Measurements from ENCODE around the gene GABRR3.
A peak's percentile ranks its signal among the peaks of the same experiment; 100 is the strongest.

Gene GABRR3

DNA sequence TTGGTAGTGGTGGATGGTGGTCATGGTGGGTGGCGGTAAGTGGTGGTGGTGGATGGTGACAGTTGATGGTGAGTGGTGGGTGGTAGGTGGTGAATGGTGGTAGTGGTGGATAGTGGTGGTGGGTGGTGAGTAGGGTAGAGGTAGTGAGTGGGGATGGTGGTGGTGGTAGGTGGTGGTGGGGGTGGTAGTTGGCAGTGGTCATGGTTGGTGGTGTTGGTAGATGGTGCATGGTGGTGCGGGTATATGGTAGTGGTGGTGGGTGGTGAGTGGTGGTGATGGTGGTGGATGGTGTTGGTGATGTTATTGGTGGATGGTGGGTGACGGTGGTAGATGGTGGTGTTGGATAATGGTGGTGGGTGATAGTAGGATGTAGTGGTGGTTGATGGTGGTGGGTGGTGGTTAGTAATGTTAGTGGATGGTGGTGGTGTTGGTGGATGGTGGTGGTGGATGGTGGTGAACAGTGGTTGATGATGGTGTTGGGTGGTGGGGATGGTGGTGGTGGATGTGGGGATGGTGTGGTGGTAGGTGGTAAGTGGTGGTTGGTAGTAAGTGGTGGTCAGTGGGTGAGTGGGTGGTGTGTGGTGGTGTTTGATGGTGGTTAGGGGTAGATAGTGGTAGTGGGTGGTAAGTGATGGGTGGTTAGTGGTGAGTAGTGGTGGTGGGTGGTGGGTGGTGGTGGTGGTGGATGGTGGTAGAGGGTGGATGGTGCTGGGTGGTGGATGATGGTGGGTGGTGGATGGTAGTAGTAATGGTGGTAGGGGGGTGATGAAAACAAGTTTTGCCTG is 46.1 kb downstream of the GABRR3 start:
- DNase-seq (ENCODE audit: low spot score), result no peak

DNA sequence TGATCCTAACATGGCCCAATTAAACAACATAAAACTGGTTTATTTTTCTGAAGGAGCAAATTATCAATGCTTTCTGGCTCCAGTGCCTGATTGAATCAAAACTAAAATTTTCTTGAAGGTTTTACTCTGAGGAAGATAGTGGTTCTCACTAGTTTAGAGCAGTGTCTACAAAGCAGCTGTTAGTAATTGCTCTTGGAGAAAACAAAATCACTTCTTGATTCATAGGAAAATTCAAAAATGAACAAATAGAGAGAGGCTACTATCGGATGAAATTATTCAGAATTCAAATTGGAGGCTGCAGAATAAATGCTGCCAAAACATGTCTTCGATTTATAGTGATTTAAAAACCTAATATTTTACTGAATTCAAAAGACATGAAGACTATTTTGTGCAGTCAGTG is 47.8 kb downstream of the GABRR3 start:
- DNase-seq (ENCODE audit: low spot score), result no peak

DNA sequence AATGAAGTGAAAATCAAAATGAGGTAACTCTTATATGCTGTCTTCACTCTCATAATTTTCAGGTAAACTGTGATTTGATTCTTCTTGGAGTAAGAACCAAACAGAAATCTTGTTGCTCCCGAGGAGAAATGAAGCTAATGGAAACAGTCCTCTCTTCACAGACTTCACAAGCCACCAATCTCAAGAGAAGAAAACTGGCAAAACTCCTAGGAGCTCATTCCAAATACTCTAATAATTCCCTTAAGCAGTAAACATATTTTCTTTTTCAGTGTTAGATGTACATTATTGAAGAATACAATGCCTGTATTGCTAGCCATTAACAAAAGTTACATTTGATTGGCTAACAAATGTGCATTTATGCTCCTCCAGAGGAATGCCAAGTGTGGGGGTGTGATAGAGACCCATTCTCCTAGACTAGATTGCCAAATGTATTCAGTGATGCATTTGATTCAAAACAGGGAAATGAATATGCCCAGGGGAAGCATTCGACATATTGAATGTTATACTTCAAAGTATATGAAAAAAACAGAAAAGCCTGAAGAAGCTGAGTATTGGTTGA is 51.1 kb downstream of the GABRR3 start:
- no peak for DNase-seq (ENCODE audit: low spot score)

DNA sequence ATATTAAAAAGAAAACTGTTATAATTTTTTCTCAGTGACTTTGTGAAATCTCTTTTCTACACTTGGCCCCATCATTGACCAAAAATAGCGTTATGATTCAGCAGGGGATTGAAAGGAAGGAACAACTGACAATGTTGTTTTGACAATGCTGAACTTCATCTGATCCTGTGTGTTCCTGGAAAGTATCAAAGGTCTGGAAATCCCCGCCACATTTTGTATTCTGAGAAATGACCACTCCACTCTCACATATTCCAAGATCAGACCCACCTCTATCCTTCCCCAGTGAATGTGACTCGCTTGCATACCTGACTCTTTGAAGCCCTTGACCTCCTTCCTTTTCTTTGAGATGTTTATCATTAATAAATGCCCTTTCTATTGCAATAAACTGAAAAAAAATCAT is 53.2 kb downstream of the GABRR3 start:
- DNase-seq (ENCODE audit: low spot score), result no peak

DNA sequence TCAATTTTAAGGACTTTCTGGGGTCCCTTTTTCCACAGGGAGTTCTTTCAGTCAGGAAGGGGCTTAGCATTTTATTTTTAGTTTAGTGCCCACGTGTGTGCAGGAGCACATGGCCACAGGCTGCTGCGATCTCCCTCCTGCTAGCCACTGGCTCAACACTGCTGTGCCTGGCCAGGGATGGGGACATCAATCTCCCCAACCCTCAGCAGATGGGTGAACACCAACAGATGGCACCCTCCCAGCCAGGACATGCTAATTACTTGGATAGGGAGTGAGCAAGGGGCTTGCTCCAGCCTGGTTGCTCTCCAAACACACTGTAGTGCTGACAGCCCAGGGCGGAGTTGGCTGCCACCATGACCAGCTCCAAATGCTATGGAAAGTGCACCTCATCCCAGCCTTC is 55.5 kb downstream of the GABRR3 start:
- DNase-seq (ENCODE audit: low spot score), result no peak

DNA sequence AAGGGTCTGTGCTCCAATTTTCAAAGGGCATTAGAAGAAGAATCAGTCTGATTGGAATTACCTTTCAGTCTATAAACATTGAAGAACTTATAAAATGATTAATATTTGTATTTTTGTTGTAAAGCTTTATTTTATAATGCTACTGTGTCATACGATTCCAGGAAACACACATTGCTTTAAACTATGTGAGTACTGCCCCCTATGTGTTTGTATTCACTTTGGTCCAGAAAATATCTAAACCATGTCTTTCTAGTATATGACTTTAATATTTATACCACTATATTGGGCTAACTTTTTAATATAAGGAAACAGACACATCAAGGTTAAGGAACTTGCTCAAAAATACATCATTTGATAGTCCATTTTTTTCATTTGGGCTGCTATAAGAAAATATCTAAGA is 59.6 kb downstream of the GABRR3 start:
- DNase-seq (ENCODE audit: low spot score), result no peak

DNA sequence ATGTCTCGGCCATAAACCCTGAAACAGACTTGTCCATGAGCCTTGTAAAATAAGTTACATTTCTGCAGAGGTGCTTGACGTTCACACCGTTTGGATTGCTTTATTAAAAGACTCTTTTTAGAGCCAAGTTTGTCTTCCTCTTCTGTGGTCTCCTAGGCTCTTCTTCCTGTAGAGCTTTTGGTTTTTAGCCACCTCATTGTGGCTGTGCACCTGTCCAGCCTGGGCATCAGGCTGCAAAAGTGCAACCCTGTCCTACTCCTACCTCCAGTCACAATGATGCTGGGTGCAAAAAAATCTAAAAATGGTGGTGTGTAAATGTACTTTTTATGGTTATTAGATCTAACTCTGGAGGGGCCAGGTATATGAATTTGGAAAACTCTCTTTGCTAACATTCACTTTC is 60.1 kb downstream of the GABRR3 start:
- DNase-seq (ENCODE audit: low spot score), result no peak

DNA sequence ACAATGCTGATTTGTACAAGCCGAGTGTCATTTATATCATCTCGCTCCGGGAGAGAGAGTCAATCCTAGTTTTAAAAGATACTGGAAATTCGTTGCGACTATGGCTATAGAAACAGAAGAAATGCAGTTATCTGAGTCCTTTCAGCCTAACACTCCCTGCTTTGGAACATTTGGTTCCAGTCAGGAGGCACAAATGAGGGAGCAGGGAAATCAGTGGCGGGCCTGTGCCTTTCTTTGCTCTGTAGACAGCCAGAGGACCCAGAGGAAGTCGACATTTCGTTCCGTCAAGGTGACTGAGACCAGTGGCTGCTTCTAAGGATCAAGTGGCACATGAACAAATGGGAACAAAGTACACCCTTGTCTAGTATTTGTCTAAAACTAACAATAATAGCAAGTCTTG is 62.1 kb downstream of the GABRR3 start:
- no peak for DNase-seq (ENCODE audit: low spot score)

DNA sequence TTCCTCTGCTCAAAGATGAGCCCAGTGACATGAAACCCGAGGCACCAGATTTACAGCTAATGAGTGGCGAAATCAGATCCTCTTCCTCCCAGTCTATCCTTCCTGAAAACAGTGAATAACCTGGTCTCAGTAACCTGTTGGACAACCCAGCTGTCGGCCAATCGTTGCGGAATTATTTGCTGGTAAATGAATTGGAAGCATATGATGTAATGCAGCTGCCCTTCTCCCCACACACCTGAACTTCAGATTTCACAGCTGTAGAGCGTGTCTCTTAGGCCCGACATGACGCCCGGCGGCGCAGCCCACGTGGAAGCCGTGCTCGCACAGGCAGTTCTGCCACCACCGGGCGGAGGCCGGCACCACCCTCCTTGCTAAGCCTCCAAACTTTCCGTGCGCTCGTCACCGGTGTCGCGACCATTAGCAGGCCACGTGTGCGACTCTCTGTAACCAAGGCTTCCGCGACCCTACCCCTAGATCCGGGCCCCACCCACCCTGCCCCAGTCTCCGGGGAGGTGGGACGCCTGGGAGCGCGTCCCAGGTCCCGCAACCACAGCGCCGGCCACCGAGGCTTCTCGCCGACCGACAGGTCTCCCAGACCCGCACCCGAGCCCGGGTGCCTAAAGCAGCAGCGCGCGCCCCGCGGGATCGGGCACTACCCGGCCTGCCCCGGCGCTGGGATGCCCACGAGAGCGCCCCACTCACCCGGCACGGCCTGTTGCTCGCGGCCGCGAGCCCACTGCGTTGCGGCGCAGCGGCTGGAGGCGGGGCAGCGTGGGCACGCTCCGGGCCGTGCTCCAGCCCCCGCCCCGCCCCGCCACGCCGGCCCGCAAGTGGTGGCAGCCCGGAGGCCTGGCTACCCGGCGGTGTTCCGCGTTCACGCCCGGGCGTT is 63.2 kb downstream of the GABRR3 start, which contains the start of gene RIOX2:
Gene RIOX2 (minus strand): TSS at position 753 of the 889 bp plus-strand sequence. CDS start 4,838 bp downstream, outside the sequence.
- DNase-seq (ENCODE audit: low spot score), result peak; percentile 93

DNA sequence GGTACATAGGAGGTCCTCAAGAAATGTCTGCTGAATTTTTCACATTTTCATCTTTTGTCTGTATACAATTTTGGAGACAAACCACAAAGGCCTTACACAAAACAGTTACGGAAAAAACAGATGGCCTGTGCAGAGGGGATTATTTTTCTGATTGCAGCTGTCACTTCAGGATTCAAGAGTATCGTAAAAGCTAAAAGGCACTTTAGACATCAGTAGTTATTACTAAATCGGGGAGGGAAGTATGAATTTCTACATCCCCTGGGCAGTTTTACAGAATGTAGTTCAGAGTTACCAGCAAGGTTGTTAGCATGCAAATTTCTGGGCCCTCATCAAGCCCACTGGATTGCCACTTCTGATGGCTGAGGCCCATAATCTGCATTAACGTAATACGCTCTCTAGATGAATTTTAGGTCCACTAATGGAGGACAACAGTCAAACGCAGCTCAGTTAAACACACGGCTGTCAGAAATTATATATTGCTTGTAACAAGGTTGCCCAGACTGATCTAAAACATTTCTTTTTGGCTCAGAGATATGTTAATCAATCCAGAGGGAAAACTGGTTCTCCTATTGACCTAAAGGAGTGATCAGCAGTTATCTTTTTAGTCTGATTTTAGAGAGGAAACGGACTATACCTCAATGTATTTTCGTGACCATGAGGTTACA is 64.0 kb downstream of the GABRR3 start:
- no peak for DNase-seq (ENCODE audit: low spot score)

DNA sequence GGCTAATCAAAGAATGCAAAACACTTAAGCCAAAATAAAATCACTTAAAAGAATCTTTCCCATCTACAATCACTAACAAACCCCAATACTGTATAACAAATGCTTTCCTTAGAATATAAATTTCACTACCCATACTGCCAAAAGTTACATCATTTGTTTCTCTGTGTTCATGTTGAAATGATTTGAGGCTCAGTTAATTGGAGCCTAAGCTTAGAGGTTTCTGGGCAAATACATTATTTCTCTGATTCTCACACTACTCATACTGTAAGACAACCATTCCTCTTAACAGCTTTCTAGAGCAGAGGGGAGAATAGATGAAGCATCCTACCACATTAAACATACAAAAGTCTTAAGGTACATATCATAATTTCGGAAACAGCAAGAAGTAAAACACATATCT is 65.0 kb downstream of the GABRR3 start:
- no peak for DNase-seq (ENCODE audit: low spot score)

DNA sequence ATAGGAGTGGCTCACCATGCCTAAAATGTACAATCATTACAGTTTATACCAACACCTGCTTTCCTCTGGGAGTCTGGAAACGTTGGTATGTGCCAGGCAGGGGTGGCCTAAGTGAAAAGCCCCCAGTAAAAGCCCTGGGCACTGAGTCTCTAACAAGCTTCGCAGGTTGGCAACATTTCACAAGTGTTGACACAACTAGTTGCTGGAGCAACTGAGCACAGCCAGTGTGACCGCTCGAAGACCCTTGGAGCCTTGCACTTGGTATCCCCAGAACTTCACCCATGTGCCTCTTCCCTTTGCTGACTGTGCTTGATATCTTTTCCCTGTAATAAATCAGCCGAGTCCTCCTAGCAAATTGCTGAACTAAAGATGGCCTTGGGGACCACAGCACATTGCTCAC is 65.6 kb downstream of the GABRR3 start:
- DNase-seq (ENCODE audit: low spot score), result no peak

DNA sequence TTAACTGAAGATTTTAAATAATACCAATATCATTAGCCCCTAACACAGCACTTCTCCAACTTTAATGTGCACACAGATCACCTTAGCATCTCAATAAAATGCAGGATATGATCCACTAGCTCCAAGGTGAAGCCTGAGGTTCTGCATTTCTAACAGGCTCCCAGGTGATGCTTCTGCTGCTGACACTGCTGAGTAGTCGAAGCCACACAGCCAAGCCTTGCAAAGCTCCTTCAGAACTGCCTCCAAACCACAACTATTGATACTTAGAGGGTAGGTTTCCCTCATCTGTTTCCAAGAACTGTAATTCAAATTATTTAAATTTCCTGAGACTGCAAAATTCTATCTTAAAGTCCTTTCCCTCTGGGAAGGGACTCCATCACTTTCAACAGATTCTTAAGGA is 66.7 kb downstream of the GABRR3 start:
- no peak for DNase-seq (ENCODE audit: low spot score)

DNA sequence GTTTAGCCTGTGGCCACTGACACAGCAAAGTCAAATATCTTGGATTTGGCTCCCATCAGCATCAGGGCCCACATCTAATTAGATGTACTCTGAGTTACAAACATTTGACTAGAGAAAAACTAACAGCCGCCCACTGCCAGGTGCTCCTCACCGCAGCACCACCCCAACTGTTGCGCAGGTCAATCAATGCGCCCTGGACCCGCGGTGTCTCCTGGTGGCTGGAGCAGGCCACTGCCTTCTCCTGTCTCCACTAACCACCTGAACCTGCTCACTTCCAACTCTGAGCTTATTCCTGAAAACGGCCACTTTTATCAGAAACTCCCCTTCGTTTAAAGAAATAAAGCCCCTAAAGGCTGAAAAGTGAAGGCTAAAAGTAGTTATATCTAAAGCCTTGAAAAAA is 67.1 kb downstream of the GABRR3 start:
- DNase-seq (ENCODE audit: low spot score), result no peak

DNA sequence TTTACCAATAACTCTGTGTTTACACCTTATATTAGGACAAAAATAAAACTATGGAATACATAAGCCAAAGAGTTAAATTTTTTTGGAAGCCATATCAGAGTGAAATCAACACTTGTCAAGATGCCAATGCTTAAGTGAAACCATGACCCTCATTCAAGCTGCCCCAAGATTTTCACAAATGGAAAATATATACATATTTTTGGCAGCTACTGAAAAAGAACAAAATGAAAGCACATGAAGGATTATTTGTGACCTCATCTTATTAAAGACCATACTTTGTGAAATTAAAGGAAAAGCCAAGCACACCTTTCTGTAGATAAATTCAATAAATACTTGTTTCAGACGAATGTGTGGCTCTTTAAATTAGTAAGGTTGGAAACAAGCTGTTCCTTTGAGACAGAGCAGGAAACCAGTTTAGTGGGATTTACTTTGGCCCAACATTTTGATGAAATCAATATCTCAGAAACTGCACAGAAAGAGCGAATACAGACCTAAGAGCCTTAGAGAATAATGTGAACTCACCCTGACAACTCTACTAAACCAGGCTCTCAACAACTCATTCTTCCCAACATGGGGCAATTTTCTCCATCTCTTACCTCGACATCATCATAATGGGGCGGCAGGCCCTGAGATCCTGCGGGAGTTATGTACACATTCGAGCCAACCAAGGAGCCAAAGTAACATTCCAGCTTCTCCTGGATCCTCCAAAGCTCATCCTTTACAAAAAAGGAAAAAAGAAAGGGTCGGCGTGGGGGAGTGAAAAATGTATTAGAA is 73.9 kb downstream of the GABRR3 start:
- DNase-seq (ENCODE audit: low spot score), result no peak

DNA sequence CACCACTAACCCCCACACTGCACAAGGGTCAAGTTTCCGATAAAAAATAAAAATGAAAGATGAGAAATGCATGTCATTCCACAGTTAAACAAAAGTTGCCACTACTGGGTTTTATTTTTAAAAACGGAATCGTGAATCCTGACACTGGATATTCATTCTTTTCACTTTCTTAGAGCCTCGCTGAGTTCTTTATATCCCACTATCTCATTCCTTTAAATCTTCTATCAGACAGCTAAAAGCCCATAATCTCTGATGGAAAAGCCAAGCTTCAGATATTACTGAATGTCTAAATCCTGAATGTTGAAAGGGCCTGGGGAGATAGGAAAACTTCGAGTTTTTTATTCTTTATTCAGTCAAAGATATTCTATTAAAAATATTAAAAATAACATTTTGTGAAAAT is 74.6 kb downstream of the GABRR3 start:
- no peak for DNase-seq (ENCODE audit: low spot score)

DNA sequence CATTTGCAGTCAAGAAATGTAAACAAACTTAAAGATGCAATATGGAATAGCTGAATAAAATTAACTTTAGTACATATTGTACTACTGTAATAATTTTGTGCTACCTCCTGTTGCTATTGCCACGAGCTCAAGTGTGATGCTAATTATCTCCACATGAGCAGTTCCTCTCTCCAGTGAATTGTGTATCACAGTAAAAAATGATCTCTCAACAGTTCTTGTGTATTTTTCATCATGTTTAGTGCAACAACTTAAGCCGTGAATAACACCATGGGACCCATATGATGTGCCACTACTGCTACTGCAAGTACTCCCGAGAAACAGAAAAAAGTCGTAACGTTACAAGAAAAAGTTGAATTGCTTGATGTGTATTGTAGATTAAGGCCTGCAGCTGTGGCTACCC is 75.2 kb downstream of the GABRR3 start:
- DNase-seq (ENCODE audit: low spot score), result no peak

DNA sequence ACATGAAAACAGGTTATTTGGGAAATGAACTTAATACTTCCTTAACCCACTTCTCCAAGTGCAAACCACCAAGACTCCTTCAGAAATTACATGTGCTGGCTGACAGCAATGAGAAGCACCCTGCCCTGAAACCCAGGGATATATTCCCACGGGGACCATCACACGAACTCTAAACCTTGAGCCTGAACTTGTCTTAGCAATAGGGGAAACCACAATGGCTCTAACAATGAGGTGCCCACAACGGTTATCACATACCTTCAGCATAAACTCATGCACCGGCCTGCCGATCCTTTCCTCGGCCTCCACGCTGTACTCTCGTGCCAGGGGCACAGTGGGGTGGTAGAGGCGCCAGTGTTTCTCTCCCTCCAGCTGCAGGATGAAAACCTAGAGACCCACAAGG is 76.3 kb downstream of the GABRR3 start:
- DNase-seq (ENCODE audit: low spot score), result no peak

DNA sequence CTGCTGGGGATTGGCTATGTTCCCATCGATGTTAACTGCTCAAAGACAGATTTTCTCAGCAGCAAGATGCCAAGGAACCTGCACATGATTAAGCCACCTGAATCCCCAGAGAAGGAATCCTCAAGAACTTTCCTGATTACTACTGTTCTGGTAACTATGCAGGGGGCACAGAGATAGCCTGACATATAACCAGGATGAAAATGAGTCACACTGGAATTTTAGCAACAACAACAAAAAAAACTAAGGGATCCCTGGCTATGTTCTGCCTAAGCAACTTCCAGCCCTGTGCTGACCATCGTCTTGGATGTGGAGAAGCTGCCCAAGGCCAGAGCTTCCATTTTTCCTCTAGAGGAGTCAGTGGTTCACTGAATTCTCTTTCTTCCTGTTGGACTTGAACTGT is 76.7 kb downstream of the GABRR3 start:
- DNase-seq (ENCODE audit: low spot score), result no peak

DNA sequence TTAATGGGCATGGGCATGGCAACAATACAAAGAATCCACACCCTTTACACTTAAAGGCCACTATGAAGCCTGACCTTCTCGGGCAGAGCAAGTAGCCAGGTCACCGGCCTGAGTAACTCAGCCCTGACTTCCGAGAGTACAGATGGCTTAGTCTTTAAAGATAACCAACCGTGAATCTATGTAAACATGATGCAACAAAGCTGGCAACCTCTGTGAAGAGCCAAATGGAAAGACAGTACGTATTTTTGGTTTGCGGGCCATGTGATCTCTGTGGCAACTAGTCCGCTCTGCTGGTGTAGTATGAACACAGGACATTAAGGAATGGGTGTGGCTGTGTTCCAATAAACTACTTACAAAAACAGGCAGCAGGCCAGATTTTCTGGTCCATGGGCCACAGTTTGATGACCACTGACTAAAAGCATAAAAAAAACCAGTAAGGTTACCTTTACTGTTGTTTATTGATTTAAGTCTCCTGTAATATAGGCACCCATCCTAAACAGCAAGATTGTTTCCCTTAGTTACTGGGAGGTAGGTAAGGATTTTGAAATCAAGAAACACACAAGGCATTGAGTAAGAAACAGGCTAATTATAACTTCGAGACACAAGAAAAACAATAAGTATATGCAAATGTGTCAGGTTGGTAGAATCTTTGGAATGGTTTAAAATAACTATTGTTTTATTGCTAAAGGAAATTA is 77.4 kb downstream of the GABRR3 start:
- no peak for DNase-seq (ENCODE audit: low spot score)

DNA sequence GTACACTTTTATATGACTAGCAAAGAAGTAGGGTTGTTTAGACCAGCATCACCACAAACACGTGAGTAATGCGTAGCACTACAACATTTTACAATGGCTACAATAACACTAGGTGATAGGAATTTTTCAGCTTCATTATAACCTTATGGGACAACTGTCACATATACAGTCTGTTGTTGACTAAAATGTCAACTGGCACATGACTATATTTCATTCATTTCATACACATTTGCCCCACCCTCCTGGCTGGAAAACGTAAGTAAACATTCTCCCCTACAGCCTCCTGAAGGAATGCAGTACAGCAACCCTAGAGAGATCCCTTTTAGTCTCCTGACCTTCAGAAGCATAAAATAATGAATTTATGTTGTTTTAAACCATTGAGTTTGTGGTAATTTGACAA is 79.1 kb downstream of the GABRR3 start:
- DNase-seq (ENCODE audit: low spot score), result no peak

Measured in AG20443 (cell line).